Endothelial cell (in vitro differentiated cells): ENCODE measurements around the gene ARID3A. TPM values are rescaled to one million over a fixed set of nuclear protein-coding genes. Genes with fewer than 3 reads are reported as not detected.

Source experiments
- DNase-seq: peaks from one replicate; pipeline ENCODE4 v3.0.0; 2021; ENCODE audit warnings: low spot score
- H3K27ac Mint-ChIP-seq: one replicate; pipeline ENCODE4 v1.8.0; 2021; ENCODE audit warnings: mixed read lengths, inconsistent platforms; ENCODE audit not compliant: unreplicated experiment
- H3K27me3 Mint-ChIP-seq: one replicate; pipeline ENCODE4 v1.8.0; 2021; ENCODE audit warnings: mild to moderate bottlenecking, moderate library complexity, mixed read lengths, inconsistent platforms; ENCODE audit not compliant: unreplicated experiment
- H3K36me3 Mint-ChIP-seq: one replicate; pipeline ENCODE4 v1.8.0; 2021; ENCODE audit warnings: mild to moderate bottlenecking, low read depth, mixed read lengths, inconsistent platforms; ENCODE audit not compliant: unreplicated experiment
- H3K4me1 Mint-ChIP-seq: one replicate; pipeline ENCODE4 v1.8.0; 2021; ENCODE audit warnings: mild to moderate bottlenecking, mixed read lengths, inconsistent platforms; ENCODE audit not compliant: unreplicated experiment
- H3K4me3 Mint-ChIP-seq: one replicate; pipeline ENCODE4 v1.8.0; 2021; ENCODE audit warnings: mild to moderate bottlenecking, mixed read lengths, inconsistent platforms; ENCODE audit not compliant: unreplicated experiment
- H3K9me3 Mint-ChIP-seq: one replicate; pipeline ENCODE4 v1.8.0; 2021; ENCODE audit warnings: mixed read lengths, inconsistent platforms; ENCODE audit not compliant: unreplicated experiment
- CTCF ChIP-seq: fragments of 200-600 bp; sonication (generic); IDR thresholded peaks from one replicate; pipeline ENCODE4 v1.5.0; 2021; ENCODE audit warnings: antibody characterized with exemption; ENCODE audit not compliant: unreplicated experiment
- total RNA-seq: library from RNA; stranded (reverse); fragmentation: NEBNext Ultra II Directional; extraction: Animal tissue kit (Norgen Biotek cat#: 25700); gene quantifications from one replicate; pipeline ENCODE4 v1.2.1, GENCODE V29; 2021; ENCODE audit not compliant: unreplicated experiment

Gene ARID3A
- total RNA-seq, 1 donor from 2014 or later: 108 TPM

DNA sequence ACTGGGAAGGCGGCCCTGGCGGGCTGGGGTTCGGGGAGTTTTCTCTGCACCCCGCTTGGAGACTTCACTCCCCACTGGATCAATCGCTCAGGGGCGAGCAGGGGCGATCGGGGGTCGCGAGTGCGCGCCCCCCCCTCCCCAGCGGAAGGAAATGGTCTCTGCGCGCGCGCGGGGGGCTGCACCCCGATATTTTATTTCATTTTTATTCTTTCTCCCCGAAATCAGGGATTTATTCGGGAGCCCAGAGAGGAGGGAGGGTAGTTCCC lies 421 bp downstream of the ARID3A start:
- peak overlapping the region; percentile 78 for H3K4me3 Mint-ChIP-seq
- TF ChIP-seq CTCF: no peak
- H3K27ac Mint-ChIP-seq: no peak overlapping the region
- DNase-seq: no peak
- H3K27me3 Mint-ChIP-seq: peaks cover 8% of the 10 kb centered on the region
- H3K36me3 Mint-ChIP-seq: peaks cover 7% of the 10 kb centered on the region
- H3K9me3 Mint-ChIP-seq: no peaks in the 10 kb centered on the region
- H3K4me1 Mint-ChIP-seq: no peaks in the 10 kb centered on the region

DNA sequence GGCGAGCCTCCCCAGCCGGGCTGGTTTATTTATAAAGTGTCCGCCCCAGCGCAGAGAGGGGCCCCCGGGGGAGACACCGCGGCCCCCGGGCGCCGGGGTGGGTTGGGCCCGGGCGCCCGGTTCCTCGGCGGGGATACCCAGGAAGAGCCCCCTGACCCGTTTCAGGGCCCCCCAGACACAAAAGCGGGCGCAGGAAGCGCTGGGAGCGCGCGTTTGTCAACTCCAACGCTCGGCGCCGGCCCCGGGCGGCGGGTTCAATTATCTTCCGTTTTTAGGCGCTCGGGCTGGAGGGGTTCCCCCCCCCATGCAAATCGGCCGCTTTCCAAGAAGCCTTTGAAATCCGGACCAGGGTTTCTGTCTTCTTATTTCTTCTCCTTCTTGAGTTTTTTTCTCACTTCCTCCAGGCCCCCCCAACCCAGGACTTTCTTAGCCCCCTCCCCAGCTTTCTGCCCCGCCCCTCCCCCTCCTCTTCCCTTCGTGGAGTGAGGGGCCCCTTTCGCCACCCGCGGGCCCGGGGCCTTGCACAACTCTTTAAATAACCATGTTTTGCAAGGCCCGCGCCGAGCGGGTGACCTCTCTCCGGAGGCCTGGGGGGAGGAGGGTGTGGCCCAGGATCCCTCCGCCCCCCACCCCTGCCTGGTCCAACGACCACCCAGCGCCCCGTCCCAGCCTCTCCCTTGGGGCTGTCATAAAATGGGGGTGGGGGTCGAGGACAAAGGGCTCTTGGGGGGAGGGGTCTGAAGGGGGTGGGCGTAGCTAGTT lies 935 bp downstream of the ARID3A start:
- Mint-ChIP-seq H3K4me3 (peak overlapping the region; percentile 93), H3K36me3 (peaks cover 6% of the 10 kb centered on the region), H3K27me3 (peaks cover 8% of the 10 kb centered on the region), H3K4me1 (no peaks in the 10 kb centered on the region), H3K27ac (peak overlapping the region; percentile 61), H3K9me3 (no peaks in the 10 kb centered on the region)
- TF ChIP-seq CTCF: no peak
- DNase-seq: no peak

GRCh38 chr19:927351-927779 lies 1.5 kb downstream of the ARID3A start:
- Mint-ChIP-seq H3K36me3 (peaks cover 4% of the 10 kb centered on the region), H3K27ac (no peak overlapping the region)

GRCh38 chr19:927780-928401 lies 2.1 kb downstream of the ARID3A start:
- no peak for DNase-seq

More at GRCh38 chr19:927351-927779, 1.5 kb downstream of the ARID3A start:
- peak; percentile 64 for DNase-seq
- Mint-ChIP-seq H3K4me3 (peak overlapping the region; percentile 84), H3K27me3 (peaks cover 6% of the 10 kb centered on the region), H3K9me3 (no peaks in the 10 kb centered on the region), H3K4me1 (peaks cover 3% of the 10 kb centered on the region)
- TF ChIP-seq CTCF: no peak

More at GRCh38 chr19:927780-928401, 2.1 kb downstream of the ARID3A start:
- Mint-ChIP-seq H3K36me3 (peaks cover 4% of the 10 kb centered on the region), H3K4me3 (peak overlapping the region; percentile 84), H3K4me1 (peaks cover 3% of the 10 kb centered on the region), H3K27ac (no peak overlapping the region), H3K9me3 (no peaks in the 10 kb centered on the region), H3K27me3 (peaks cover 5% of the 10 kb centered on the region)
- TF ChIP-seq CTCF: no peak
